Activated naive CD4-positive, alpha-beta T cell treated with Interleukin-2 at 50 U/mL for 16 hours (primary cell): ENCODE results near the gene STYXL1.
"Not testable (repeated sequence)": the region's sequence is repeated elsewhere in the genome, so short reads cannot be mapped to it uniquely, and the experiment has no call there.

Experiments
- DNase-seq: peaks from one replicate; pipeline ENCODE4 v3.0.0-alpha.2; 2020

Gene STYXL1

GRCh38 chr7:76065016-76065612 is 17.3 kb upstream of the STYXL1 start:
- peak; percentile 10 for DNase-seq

- no peak for DNase-seq
Observed at GRCh38 chr7:76064208-76064970, 16.6 kb upstream of the STYXL1 start.

GRCh38 chr7:76063525-76063924 is 15.7 kb upstream of the STYXL1 start:
- DNase-seq = no peak

GRCh38 chr7:76063114-76063513 is 15.3 kb upstream of the STYXL1 start:
- no peak for DNase-seq

GRCh38 chr7:76062254-76062653 is 14.5 kb upstream of the STYXL1 start:
- no peak for DNase-seq

- no peak for DNase-seq
Observed at GRCh38 chr7:76060842-76061241, 13.0 kb upstream of the STYXL1 start.

GRCh38 chr7:76058745-76059144 is 10.9 kb upstream of the STYXL1 start:
- DNase-seq = not testable (repeated sequence)

- no peak for DNase-seq
Observed at GRCh38 chr7:76057813-76058145, 10.0 kb upstream of the STYXL1 start.

- DNase-seq = no peak
Observed at GRCh38 chr7:76057103-76057812, 9.5 kb upstream of the STYXL1 start.

GRCh38 chr7:76056241-76056640 is 8.4 kb upstream of the STYXL1 start:
- DNase-seq = no peak

GRCh38 chr7:76054123-76055120 is 6.6 kb upstream of the STYXL1 start:
- no peak for DNase-seq

- no peak for DNase-seq
Observed at GRCh38 chr7:76053461-76053860, 5.7 kb upstream of the STYXL1 start.

GRCh38 chr7:76052681-76053080 is 4.9 kb upstream of the STYXL1 start:
- DNase-seq = not testable (repeated sequence)

GRCh38 chr7:76051840-76052239 is 4.0 kb upstream of the STYXL1 start:
- no peak for DNase-seq

- no peak for DNase-seq
Observed at GRCh38 chr7:76050545-76050944, 2.7 kb upstream of the STYXL1 start.

- no peak for DNase-seq
Observed at GRCh38 chr7:76049295-76049694, 1.5 kb upstream of the STYXL1 start.

GRCh38 chr7:76048668-76048988 is 828 bp upstream of the STYXL1 start:
- DNase-seq = peak; percentile 22

- no peak for DNase-seq
Observed at GRCh38 chr7:76047305-76047810, 442 bp downstream of the STYXL1 start.

- DNase-seq = no peak
Observed at GRCh38 chr7:76044375-76044865, 3.4 kb downstream of the STYXL1 start.

GRCh38 chr7:76040126-76040525 is 7.7 kb downstream of the STYXL1 start:
- no peak for DNase-seq

- DNase-seq = no peak
Observed at GRCh38 chr7:76037310-76037709, 10.5 kb downstream of the STYXL1 start.

GRCh38 chr7:76031964-76032363 is 15.8 kb downstream of the STYXL1 start:
- DNase-seq = no peak

GRCh38 chr7:76029682-76030081 is 18.1 kb downstream of the STYXL1 start:
- DNase-seq = not testable (repeated sequence)
